ENCODE data around the gene LDHA. TPM values are rescaled to one million over a fixed set of nuclear protein-coding genes. Genes with fewer than 3 reads are reported as not detected.

Gene LDHA
- total RNA-seq, 1 experiment from 2014 or later = 699 TPM

DNA sequence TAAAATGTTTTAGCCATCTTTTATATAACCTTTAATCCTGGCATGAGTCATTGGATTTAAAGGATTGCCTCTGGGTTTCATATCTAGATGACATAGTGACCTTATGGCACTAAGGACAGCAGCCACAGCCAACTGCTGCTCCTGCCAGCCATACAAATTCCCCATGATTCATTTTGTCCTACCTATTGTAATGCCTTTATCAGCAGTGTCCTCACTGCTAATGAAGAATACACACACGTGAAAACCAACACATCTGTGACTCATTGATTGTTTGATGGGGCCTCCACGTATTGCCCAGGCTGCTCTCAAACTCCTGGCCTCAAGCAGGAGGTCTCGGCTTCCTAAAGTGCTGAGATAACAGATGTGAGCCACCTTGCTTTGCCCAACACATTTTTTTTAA lies 63.1 kb downstream of the LDHA start:
- DNase-seq (ENCODE audit: low spot score) = no peak
- in situ Hi-C loops (cut with HindIII; ENCODE audit: low sequenced_read_pairs) = no loop called here

Other genes with a start within 250 kb of the LDHA start
- not detected in 2 replicates for gene MRGPRX4, start 221.7 kb upstream of the LDHA start, total RNA-seq (2014; rRNA removed; shearing (Covaris generic))
- not detected in 2 replicates for gene SAA4, start 157.8 kb upstream of the LDHA start, total RNA-seq (2014; rRNA removed; shearing (Covaris generic))
- not detected in 2 replicates for gene SAA2, start 145.9 kb upstream of the LDHA start, total RNA-seq (2014; rRNA removed; shearing (Covaris generic))
- gene SAA1, start 128.3 kb upstream of the LDHA start, total RNA-seq (2014; rRNA removed; shearing (Covaris generic)) = 3.3 and 4.6 TPM in 2 replicates
- gene HPS5, start 72.4 kb upstream of the LDHA start, total RNA-seq (2014; rRNA removed; shearing (Covaris generic)) = 26.4 and 33.0 TPM in 2 replicates
- gene GTF2H1, start 72.0 kb upstream of the LDHA start, total RNA-seq (2014; rRNA removed; shearing (Covaris generic)) = 67.3 and 111 TPM in 2 replicates
- not detected in 2 replicates for gene LDHC, start 17.8 kb downstream of the LDHA start, total RNA-seq (2014; rRNA removed; shearing (Covaris generic))
- gene LDHAL6A, start 61.3 kb downstream of the LDHA start, total RNA-seq (2014; rRNA removed; shearing (Covaris generic)) = not detected in 2 replicates
- gene TSG101, start 132.4 kb downstream of the LDHA start, total RNA-seq (2014; rRNA removed; shearing (Covaris generic)) = 71.3 and 111 TPM in 2 replicates
- 15.1 and 18.5 TPM in 2 replicates for gene UEVLD, start 194.2 kb downstream of the LDHA start, total RNA-seq (2014; rRNA removed; shearing (Covaris generic))
- gene MISFA, start 205.2 kb downstream of the LDHA start, total RNA-seq (2014; rRNA removed; shearing (Covaris generic)) = not detected in 2 replicates
- 20.9 and 25.8 TPM in 2 replicates for gene SPTY2D1, start 239.8 kb downstream of the LDHA start, total RNA-seq (2014; rRNA removed; shearing (Covaris generic))